Endothelial cell (in vitro differentiated cells): ENCODE measurements around the gene SF3B1. TPM values are rescaled to one million over a fixed set of nuclear protein-coding genes. Genes with fewer than 3 reads are reported as not detected.
A peak's percentile ranks its signal among the peaks of the same experiment; 100 is the strongest.
"Not testable (repeated sequence)": the region's sequence is repeated elsewhere in the genome, so short reads cannot be mapped to it uniquely, and the experiment has no call there.

ENCODE experiments used
- DNase-seq: peaks from one replicate; pipeline ENCODE4 v3.0.0; 2021; ENCODE audit warnings: low spot score
- H3K27ac Mint-ChIP-seq: one replicate; pipeline ENCODE4 v1.8.0; 2021; ENCODE audit warnings: mixed read lengths, inconsistent platforms; ENCODE audit not compliant: unreplicated experiment
- H3K27me3 Mint-ChIP-seq: one replicate; pipeline ENCODE4 v1.8.0; 2021; ENCODE audit warnings: mild to moderate bottlenecking, moderate library complexity, mixed read lengths, inconsistent platforms; ENCODE audit not compliant: unreplicated experiment
- H3K36me3 Mint-ChIP-seq: one replicate; pipeline ENCODE4 v1.8.0; 2021; ENCODE audit warnings: mild to moderate bottlenecking, low read depth, mixed read lengths, inconsistent platforms; ENCODE audit not compliant: unreplicated experiment
- H3K4me1 Mint-ChIP-seq: one replicate; pipeline ENCODE4 v1.8.0; 2021; ENCODE audit warnings: mild to moderate bottlenecking, mixed read lengths, inconsistent platforms; ENCODE audit not compliant: unreplicated experiment
- H3K4me3 Mint-ChIP-seq: one replicate; pipeline ENCODE4 v1.8.0; 2021; ENCODE audit warnings: mild to moderate bottlenecking, mixed read lengths, inconsistent platforms; ENCODE audit not compliant: unreplicated experiment
- H3K9me3 Mint-ChIP-seq: one replicate; pipeline ENCODE4 v1.8.0; 2021; ENCODE audit warnings: mixed read lengths, inconsistent platforms; ENCODE audit not compliant: unreplicated experiment
- CTCF ChIP-seq: fragments of 200-600 bp; sonication (generic); IDR thresholded peaks from one replicate; pipeline ENCODE4 v1.5.0; 2021; ENCODE audit warnings: antibody characterized with exemption; ENCODE audit not compliant: unreplicated experiment
- total RNA-seq: library from RNA; stranded (reverse); fragmentation: NEBNext Ultra II Directional; extraction: Animal tissue kit (Norgen Biotek cat#: 25700); gene quantifications from one replicate; pipeline ENCODE4 v1.2.1, GENCODE V29; 2021; ENCODE audit not compliant: unreplicated experiment

Gene SF3B1
- total RNA-seq, 1 donor from 2014 or later: 401 TPM

- peaks cover 6% of the 10 kb centered on the region for H3K36me3 Mint-ChIP-seq
- no peak for DNase-seq
- TF ChIP-seq CTCF: no peak
- no peaks in the 10 kb centered on the region for H3K9me3 Mint-ChIP-seq
- peaks cover 13% of the 10 kb centered on the region for H3K4me1 Mint-ChIP-seq
- H3K27ac Mint-ChIP-seq: peak overlapping the region; percentile 57
- H3K27me3 Mint-ChIP-seq: peaks cover 3% of the 10 kb centered on the region
- H3K4me3 Mint-ChIP-seq: no peak overlapping the region
These were observed 62.2 kb downstream of the SF3B1 start for GRCh38 chr2:197372592-197372991.

DNA sequence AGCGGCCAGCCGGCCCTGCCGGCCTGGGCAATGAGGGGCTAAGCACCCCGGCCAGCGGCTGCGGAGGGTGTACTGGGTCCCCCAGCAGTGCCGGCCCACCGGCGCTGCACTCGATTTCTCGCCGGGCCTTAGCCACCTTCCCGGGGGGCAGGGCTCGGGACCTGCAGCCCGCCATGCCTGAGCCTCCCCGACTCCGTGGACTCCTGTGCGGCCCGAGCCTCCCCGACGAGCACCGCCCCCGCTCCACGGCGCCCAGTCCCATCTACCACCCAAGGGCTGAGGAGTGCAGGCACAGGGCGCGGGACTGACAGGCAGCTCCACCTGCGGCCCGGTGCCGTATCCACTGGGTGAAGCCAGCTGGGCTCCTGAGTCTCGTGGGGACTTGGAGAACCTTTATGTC lies 64.2 kb downstream of the SF3B1 start:
- H3K9me3 Mint-ChIP-seq, H3K27ac Mint-ChIP-seq, H3K4me3 Mint-ChIP-seq, DNase-seq, H3K36me3 Mint-ChIP-seq, H3K27me3 Mint-ChIP-seq: not testable (repeated sequence)
- H3K4me1 Mint-ChIP-seq: peaks cover 13% of the 10 kb centered on the region

DNA sequence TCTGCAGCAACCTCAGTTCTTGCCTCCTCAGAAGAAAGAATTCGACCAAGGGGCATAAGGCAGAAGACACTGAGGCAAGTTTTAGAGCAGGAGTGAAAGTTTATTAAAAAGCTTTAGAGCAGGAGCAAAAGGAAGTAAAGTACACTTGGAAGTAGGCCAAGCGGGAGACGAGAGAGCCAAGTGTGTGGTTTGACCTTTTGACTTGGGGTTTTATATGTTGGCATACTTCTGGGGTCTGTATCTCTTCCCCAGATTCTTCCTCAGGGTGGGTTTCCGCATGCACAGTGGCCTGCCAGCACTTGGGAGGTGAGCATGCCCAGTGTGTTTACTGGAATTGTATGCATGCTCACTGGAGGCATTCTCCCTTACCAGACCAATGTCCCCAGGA lies 64.9 kb downstream of the SF3B1 start:
- peak overlapping the region; percentile 80 for H3K27ac Mint-ChIP-seq

DNA sequence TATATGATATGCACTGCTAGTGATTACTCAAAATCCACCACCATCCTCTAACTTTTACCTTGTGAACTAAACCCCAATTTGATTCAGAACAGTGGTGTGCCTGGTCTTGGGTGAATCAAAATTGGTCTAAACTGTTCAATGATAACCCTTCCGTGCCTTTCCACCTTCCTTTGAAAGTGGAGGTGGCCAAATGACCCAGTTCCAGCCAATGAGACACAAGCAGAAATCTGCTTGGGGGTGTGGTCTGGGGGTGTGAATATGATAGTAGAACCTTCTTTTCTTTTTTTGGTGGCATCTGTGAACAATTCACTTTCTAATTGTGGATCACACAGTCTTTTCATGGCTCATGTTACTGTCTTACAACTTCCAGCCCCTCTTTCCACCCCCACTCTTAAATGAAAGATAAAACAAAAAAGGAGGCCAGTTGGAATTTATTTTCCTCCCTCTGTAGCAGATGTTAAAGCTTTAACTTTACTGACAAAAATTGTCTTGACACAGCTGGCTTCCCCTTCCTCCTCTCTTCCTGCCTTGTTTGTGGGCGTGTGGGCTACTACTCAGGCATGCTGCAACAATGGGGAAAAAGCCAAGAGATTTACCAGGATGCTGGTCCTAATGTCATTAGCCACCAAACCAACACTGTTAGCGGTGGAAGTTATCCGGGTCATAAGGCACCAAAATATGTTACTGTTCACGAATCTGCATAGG lies 65.4 kb downstream of the SF3B1 start:
- no peaks in the 10 kb centered on the region for H3K9me3 Mint-ChIP-seq
- peaks cover 6% of the 10 kb centered on the region for H3K36me3 Mint-ChIP-seq
- peak overlapping the region; percentile 80 for H3K27ac Mint-ChIP-seq
- H3K4me3 Mint-ChIP-seq: peak overlapping the region; percentile 49
- no peak for DNase-seq
- TF ChIP-seq CTCF: no peak
- peaks cover 13% of the 10 kb centered on the region for H3K4me1 Mint-ChIP-seq
- peaks cover 2% of the 10 kb centered on the region for H3K27me3 Mint-ChIP-seq

More for the DNA sequence above, 64.9 kb downstream of the SF3B1 start:
- peaks cover 6% of the 10 kb centered on the region for H3K36me3 Mint-ChIP-seq
- H3K9me3 Mint-ChIP-seq: no peaks in the 10 kb centered on the region
- H3K27me3 Mint-ChIP-seq: peaks cover 2% of the 10 kb centered on the region
- TF ChIP-seq CTCF: no peak
- H3K4me3 Mint-ChIP-seq: peak overlapping the region; percentile 49
- no peak for DNase-seq
- H3K4me1 Mint-ChIP-seq: peaks cover 13% of the 10 kb centered on the region

GRCh38 chr2:197368412-197368811 lies 66.4 kb downstream of the SF3B1 start:
- Mint-ChIP-seq H3K36me3 (peaks cover 6% of the 10 kb centered on the region), H3K4me3 (no peak overlapping the region), H3K27me3 (peaks cover 2% of the 10 kb centered on the region), H3K4me1 (peaks cover 16% of the 10 kb centered on the region), H3K27ac (no peak overlapping the region), H3K9me3 (no peaks in the 10 kb centered on the region)
- TF ChIP-seq CTCF: no peak
- DNase-seq: no peak
